ENCODE results near the gene TOMM34. TPM values are rescaled to one million over a fixed set of nuclear protein-coding genes. Genes with fewer than 3 reads are reported as not detected.

Gene TOMM34
- total RNA-seq, 1 experiment from 2014 or later = 90.6 TPM

Other genes starting within 250 kb of the TOMM34 start
- gene CCN5, start 245.0 kb downstream of the TOMM34 start, total RNA-seq (2014; rRNA removed; shearing (Covaris generic)) = not detected in 2 replicates
- gene KCNK15, start 214.5 kb downstream of the TOMM34 start, total RNA-seq (2014; rRNA removed; shearing (Covaris generic)) = not detected in 2 replicates
- gene RIMS4, start 149.9 kb downstream of the TOMM34 start, total RNA-seq (2014; rRNA removed; shearing (Covaris generic)) = not detected in 2 replicates
- gene YWHAB, start 74.7 kb downstream of the TOMM34 start, total RNA-seq (2014; rRNA removed; shearing (Covaris generic)) = 109 and 135 TPM in 2 replicates
- 4.9 and 6.2 TPM in 2 replicates for gene PABPC1L, start 50.3 kb downstream of the TOMM34 start, total RNA-seq (2014; rRNA removed; shearing (Covaris generic))
- 26.2 and 26.7 TPM in 2 replicates for gene STK4, start 6.1 kb upstream of the TOMM34 start, total RNA-seq (2014; rRNA removed; shearing (Covaris generic))
- gene KCNS1, start 140.7 kb upstream of the TOMM34 start, total RNA-seq (2014; rRNA removed; shearing (Covaris generic)) = 0.12 and 0.39 TPM in 2 replicates
- gene WFDC5, start 154.8 kb upstream of the TOMM34 start, total RNA-seq (2014; rRNA removed; shearing (Covaris generic)) = not detected in 2 replicates
- gene WFDC12, start 164.1 kb upstream of the TOMM34 start, total RNA-seq (2014; rRNA removed; shearing (Covaris generic)) = not detected in 2 replicates
- gene PI3, start 214.5 kb upstream of the TOMM34 start, total RNA-seq (2014; rRNA removed; shearing (Covaris generic)) = not detected in 2 replicates
- not detected in 2 replicates for gene SEMG1, start 246.6 kb upstream of the TOMM34 start, total RNA-seq (2014; rRNA removed; shearing (Covaris generic))